HEK293T (cell line): Measurements from ENCODE around the gene HOXC12.

ENCODE experiments used
- BHLHE40 ChIP-seq: fragments of 450-650 bp; IDR thresholded peaks from 2 replicates; pipeline ENCODE4 v1.6.1; 2016; ENCODE audit warnings: mild to moderate bottlenecking, moderate library complexity, borderline replicate concordance
- ELF4 ChIP-seq: fragments of 450-650 bp; IDR thresholded peaks from 2 replicates; pipeline ENCODE4 v1.6.1; 2017; ENCODE audit warnings: antibody characterized with exemption
- FOXA1 ChIP-seq: fragments of 450-650 bp; IDR thresholded peaks from 2 replicates; pipeline ENCODE4 v1.6.1; 2016; ENCODE audit warnings: mild to moderate bottlenecking
- FOXK2 ChIP-seq: fragments of 450-650 bp; IDR thresholded peaks from 2 replicates; pipeline ENCODE4 v1.6.1; 2016; ENCODE audit warnings: mild to moderate bottlenecking
- FOXM1 ChIP-seq: fragments of 450-650 bp; IDR thresholded peaks from 2 replicates; pipeline ENCODE4 v1.6.1; 2017; ENCODE audit warnings: mild to moderate bottlenecking, borderline replicate concordance
- L3MBTL2 ChIP-seq: fragments of 450-650 bp; conservative IDR thresholded peaks from 2 replicates; pipeline ENCODE4 v1.6.1; 2016; ENCODE audit warnings: mild to moderate bottlenecking
- SP1 ChIP-seq: fragments of 450-650 bp; IDR thresholded peaks from 2 replicates; pipeline ENCODE4 v1.6.1; 2017
- SUZ12 ChIP-seq: fragments of 450-650 bp; IDR thresholded peaks from 2 replicates; pipeline ENCODE4 v1.6.1; 2016; ENCODE audit warnings: mild to moderate bottlenecking
- TARDBP ChIP-seq: fragments of 450-650 bp; IDR thresholded peaks from 2 replicates; pipeline ENCODE4 v1.6.1; 2016
- ZNF384 ChIP-seq: fragments of 450-650 bp; IDR thresholded peaks from 2 replicates; pipeline ENCODE4 v1.6.1; 2016

DNA sequence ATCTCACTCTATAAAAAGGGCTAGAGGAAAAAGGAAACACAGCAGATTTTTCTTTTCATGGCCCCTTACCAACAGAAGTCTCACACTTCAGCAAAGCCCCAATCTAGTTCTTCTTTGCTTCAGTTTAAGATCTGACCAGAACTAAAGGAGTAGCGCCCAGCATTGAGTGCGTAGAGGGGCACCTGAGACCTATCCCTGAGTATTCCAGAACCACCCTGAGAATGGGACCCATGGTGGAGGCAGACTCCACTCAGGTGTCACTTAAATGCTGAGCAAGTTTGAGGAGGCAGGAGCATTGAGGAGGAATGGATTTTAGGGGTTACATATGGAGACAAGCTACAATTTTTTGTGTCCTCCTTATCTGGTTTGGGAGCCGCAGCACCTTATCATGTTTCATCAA is 16.4 kb downstream of the HOXC12 start:
- TF ChIP-seq FOXM1 (no peak), ZNF384 (no peak), BHLHE40 (no peak), TARDBP (no peak), FOXA1 (no peak), ELF4 (no peak), SUZ12 (no peak), FOXK2 (no peak), SP1 (no peak), L3MBTL2 (no peak)
